Keratinocyte (primary cell): ENCODE measurements around the gene KRT14. TPM values are rescaled to one million over a fixed set of nuclear protein-coding genes. Genes with fewer than 3 reads are reported as not detected.

ENCODE experiments used
- DNase-seq: peaks from one replicate; pipeline ENCODE4 v3.0.0-alpha.2; 2011; ENCODE audit warnings: low read depth, missing footprints, low spot score
- FAIRE-seq: peaks from 2 replicates; lab custom pipeline; 2011; peaks lifted over from hg19 to GRCh38; lab: Jason Lieb, UNC
- H2AFZ ChIP-seq: 2 replicates; pipeline ENCODE4 v1.6.0; 2012; ENCODE audit warnings: low read length, control low read depth, inconsistent platforms; ENCODE audit not compliant: control insufficient read depth
- H3K27ac ChIP-seq: 2 replicates; pipeline ENCODE4 v1.5.1; 2011; ENCODE audit warnings: low read length; ENCODE audit not compliant: control insufficient read depth, insufficient read depth
- H3K27me3 ChIP-seq: 3 replicates; pipeline ENCODE4 v1.6.0; 2011; ENCODE audit warnings: low read length; ENCODE audit not compliant: control insufficient read depth, insufficient read depth; ENCODE audit errors: extremely low read depth
- H3K36me3 ChIP-seq, 2 experiments: 2 replicates in 1 of 2; 3 replicates in 1 of 2; pipeline ENCODE4 v1.5.1; 2011; ENCODE audit warnings: low read length in 2 of 2, mild to moderate bottlenecking in 1 of 2; ENCODE audit not compliant: control insufficient read depth in 2 of 2, insufficient read depth in 2 of 2; ENCODE audit errors: extremely low read depth in 1 of 2
- H3K4me1 ChIP-seq: 3 replicates; pipeline ENCODE4 v1.5.1; 2011; ENCODE audit warnings: low read length; ENCODE audit not compliant: control insufficient read depth, insufficient read depth; ENCODE audit errors: extremely low read depth
- H3K4me2 ChIP-seq: 3 replicates; pipeline ENCODE4 v1.6.0; 2011; ENCODE audit warnings: low read depth, low read length; ENCODE audit not compliant: control insufficient read depth, insufficient read depth; ENCODE audit errors: extremely low read depth
- H3K4me3 ChIP-seq, 3 experiments: fragments of 200-600 bp in 1 of 3; sonication (generic) in 1 of 3; 2 replicates in 2 of 3; 3 replicates in 1 of 3; pipeline ENCODE4 v1.5.1; 2011 to 2016; ENCODE audit warnings: low read length in 3 of 3, mild to moderate bottlenecking in 3 of 3, control low read depth in 2 of 3, inconsistent platforms in 1 of 3, low read depth in 1 of 3, mixed read lengths in 1 of 3, mixed run types in 1 of 3, moderate library complexity in 1 of 3; ENCODE audit not compliant: control insufficient read depth in 2 of 3, insufficient read depth in 2 of 3; ENCODE audit errors: extremely low read depth in 1 of 3
- H3K79me2 ChIP-seq: 2 replicates; pipeline ENCODE4 v1.6.0; 2012; ENCODE audit warnings: low read length; ENCODE audit not compliant: control insufficient read depth, insufficient read depth
- H3K9ac ChIP-seq: 3 replicates; pipeline ENCODE4 v1.6.0; 2011; ENCODE audit warnings: low read length; ENCODE audit not compliant: control insufficient read depth, insufficient read depth; ENCODE audit errors: extremely low read depth
- H3K9me1 ChIP-seq: 3 replicates; pipeline ENCODE4 v1.6.0; 2011; ENCODE audit warnings: low read length; ENCODE audit not compliant: control insufficient read depth, insufficient read depth; ENCODE audit errors: extremely low read depth
- H3K9me3 ChIP-seq: 2 replicates; pipeline ENCODE4 v1.5.1; 2012; ENCODE audit warnings: low read depth, low read length; ENCODE audit not compliant: control insufficient read depth
- H4K20me1 ChIP-seq: 3 replicates; pipeline ENCODE4 v1.6.0; 2011; ENCODE audit warnings: low read length; ENCODE audit not compliant: control insufficient read depth, insufficient read depth; ENCODE audit errors: extremely low read depth
- EZH2 ChIP-seq: IDR thresholded peaks from one replicate; pipeline ENCODE4 v1.6.1; 2012; ENCODE audit warnings: inconsistent platforms, mild to moderate bottlenecking, low read length, moderate library complexity
- dilution Hi-C: fragments of 300-500 bp; cut with MboI; formaldehyde crosslinking; loops from one replicate; pipeline ENCODE4 v1.7.0; 2020; ENCODE audit warnings: low sequenced_read_pairs; ENCODE audit not compliant: extremely low pct_ligation_motif_present
- polyA plus RNA-seq, 5 experiments: library from polyadenylated mRNA; depleted of rRNA in 3 of 5; stranded (reverse) in 3 of 5; stranded (forward) in 1 of 5; unstranded in 1 of 5; fragments of >200 nt; gene quantifications; 1 replicate in 1 of 5; 2 replicates in 3 of 5; 3 replicates in 1 of 5; pipeline versions ENCODE4 v1.2.1 to v1.2.3, GENCODE V29; 2011 to 2012; ENCODE audit warnings: missing spikeins in 2 of 5, low read depth in 1 of 5, low replicate concordance in 1 of 5
- TF ChIP-seq, protein P1 (sequence below), 3 experiments: IDR thresholded peaks in 1 of 3; conservative IDR thresholded peaks in 1 of 3; optimal IDR thresholded peaks in 1 of 3; 2 replicates in 2 of 3; 3 replicates in 1 of 3; pipeline versions ENCODE3 to v1.5.1; 2011; ENCODE audit warnings: low read length in 3 of 3, mild to moderate bottlenecking in 3 of 3, moderate library complexity in 2 of 3, control low read depth in 1 of 3, inconsistent platforms in 1 of 3; ENCODE audit not compliant: insufficient read depth in 2 of 3; ENCODE audit errors: extremely low read depth in 1 of 3

KRT14 gene
- polyA plus RNA-seq, 1 donor (not counting 4 experiments of a cell fraction or from before 2014, with no cell fraction given), result 26,041 TPM

DNA sequence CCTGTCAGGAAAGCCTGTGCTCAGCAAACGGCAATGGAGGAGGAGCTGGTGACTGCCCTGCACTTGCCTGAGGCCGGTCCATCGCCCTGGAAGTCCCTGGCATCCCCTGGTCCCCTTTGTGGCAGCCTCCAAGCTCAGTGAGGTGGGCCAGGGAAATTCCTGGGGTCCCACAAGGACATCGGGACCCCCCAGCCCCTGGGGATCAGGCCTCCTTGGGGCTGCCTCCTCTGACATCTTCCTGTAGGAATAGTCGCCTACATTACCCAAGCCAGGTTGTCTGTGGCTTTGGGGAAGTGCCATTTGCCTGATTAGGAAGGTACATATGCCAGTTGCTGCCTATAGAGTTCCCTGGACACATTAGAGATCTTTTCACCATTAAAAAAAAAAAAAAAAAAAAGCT, 7.7 kb downstream of the KRT14 start:
- Histone ChIP-seq H3K9me3 (no peaks in the 10 kb centered on the region), H3K9me1 (no peaks in the 10 kb centered on the region), H3K79me2 (peaks cover 3% of the 10 kb centered on the region), H3K4me3 (peak overlapping the region in 1 of 3 experiments; percentile 40), H3K36me3 (peaks cover 0 to 11% of the 10 kb centered on the region in 2 experiments), H2AFZ (no peak overlapping the region), H3K27me3 (no peaks in the 10 kb centered on the region), H4K20me1 (peaks cover 6% of the 10 kb centered on the region), H3K9ac (peak overlapping the region; percentile 77), H3K27ac (peak overlapping the region; percentile 97), H3K4me1 (peaks cover 55% of the 10 kb centered on the region), H3K4me2 (peak overlapping the region; percentile 77)
- dilution Hi-C loops, result no loop called here
- DNase-seq (no peak), FAIRE-seq (no peak)
- TF ChIP-seq, protein P1, sequence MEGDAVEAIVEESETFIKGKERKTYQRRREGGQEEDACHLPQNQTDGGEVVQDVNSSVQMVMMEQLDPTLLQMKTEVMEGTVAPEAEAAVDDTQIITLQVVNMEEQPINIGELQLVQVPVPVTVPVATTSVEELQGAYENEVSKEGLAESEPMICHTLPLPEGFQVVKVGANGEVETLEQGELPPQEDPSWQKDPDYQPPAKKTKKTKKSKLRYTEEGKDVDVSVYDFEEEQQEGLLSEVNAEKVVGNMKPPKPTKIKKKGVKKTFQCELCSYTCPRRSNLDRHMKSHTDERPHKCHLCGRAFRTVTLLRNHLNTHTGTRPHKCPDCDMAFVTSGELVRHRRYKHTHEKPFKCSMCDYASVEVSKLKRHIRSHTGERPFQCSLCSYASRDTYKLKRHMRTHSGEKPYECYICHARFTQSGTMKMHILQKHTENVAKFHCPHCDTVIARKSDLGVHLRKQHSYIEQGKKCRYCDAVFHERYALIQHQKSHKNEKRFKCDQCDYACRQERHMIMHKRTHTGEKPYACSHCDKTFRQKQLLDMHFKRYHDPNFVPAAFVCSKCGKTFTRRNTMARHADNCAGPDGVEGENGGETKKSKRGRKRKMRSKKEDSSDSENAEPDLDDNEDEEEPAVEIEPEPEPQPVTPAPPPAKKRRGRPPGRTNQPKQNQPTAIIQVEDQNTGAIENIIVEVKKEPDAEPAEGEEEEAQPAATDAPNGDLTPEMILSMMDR (optimal IDR thresholded peaks at IDR 0.05 in 1 of 3, IDR thresholded peaks at IDR 0.05 in 1 of 3, conservative IDR thresholded peaks at IDR 0.05 in 1 of 3; ENCODE audit: extremely low read depth in 1 of 3, insufficient read depth in 2 of 3, low read length in 3 of 3), result no peak
- no peak for TF ChIP-seq EZH2

GRCh38 chr17:41578538-41578937, 8.2 kb downstream of the KRT14 start:
- H3K9me3 ChIP-seq, result no peaks in the 10 kb centered on the region
- dilution Hi-C loops, result no loop called here
- H3K9me1 ChIP-seq, result no peaks in the 10 kb centered on the region
- H4K20me1 ChIP-seq, result peaks cover 3% of the 10 kb centered on the region
- H3K9ac ChIP-seq, result peak overlapping the region; percentile 77
- peaks cover under 1% of the 10 kb centered on the region for H3K79me2 ChIP-seq
- no peak overlapping the region for H2AFZ ChIP-seq
- FAIRE-seq (no peak), DNase-seq (no peak)
- peak overlapping the region; percentile 97 for H3K27ac ChIP-seq
- no peaks in the 10 kb centered on the region for H3K27me3 ChIP-seq
- TF ChIP-seq EZH2, result no peak
- TF ChIP-seq, protein P1 (optimal IDR thresholded peaks at IDR 0.05 in 1 of 3, IDR thresholded peaks at IDR 0.05 in 1 of 3, conservative IDR thresholded peaks at IDR 0.05 in 1 of 3; ENCODE audit: extremely low read depth in 1 of 3, insufficient read depth in 2 of 3, low read length in 3 of 3), result no peak
- peaks cover 55% of the 10 kb centered on the region for H3K4me1 ChIP-seq
- peak overlapping the region; percentile 77 for H3K4me2 ChIP-seq
- H3K4me3 ChIP-seq, result no peak overlapping the region
- H3K36me3 ChIP-seq, result peaks cover 0 to 11% of the 10 kb centered on the region in 2 experiments
